GM12878 (cell line): Measurements from ENCODE around the gene AAMP. TPM values are rescaled to one million over a fixed set of nuclear protein-coding genes. Genes with fewer than 3 reads are reported as not detected.

Source experiments
- ASH2L ChIP-seq: fragments of 300-600, 200-600 bp; sonication (generic); IDR thresholded peaks from 2 replicates; pipeline ENCODE4 v1.6.1; 2017; ENCODE audit warnings: low read depth, mild to moderate bottlenecking, borderline replicate concordance
- BCL11A ChIP-seq: IDR thresholded peaks from 2 replicates; pipeline ENCODE4 v1.6.1; 2011; ENCODE audit warnings: low read depth, low read length
- BHLHE40 ChIP-seq, 2 experiments: fragments of 450-650 bp in 1 of 2; IDR thresholded peaks; 2 replicates each; pipeline ENCODE4 v1.6.1; 2011 to 2017; ENCODE audit warnings: low read depth in 2 of 2, borderline replicate concordance in 1 of 2, improper control_type of control experiment in 1 of 2, low read length in 1 of 2, mild to moderate bottlenecking in 1 of 2
- BRCA1 ChIP-seq: IDR thresholded peaks from 2 replicates; pipeline ENCODE4 v1.6.1; 2011; ENCODE audit warnings: low read depth, low read length, improper control_type of control experiment
- CEBPB ChIP-seq, 2 experiments: fragments of 150-350 bp in 1 of 2; IDR thresholded peaks; 2 replicates each; pipeline ENCODE4 v1.6.1; 2012 to 2014; ENCODE audit warnings: low read depth in 2 of 2, low read length in 2 of 2, borderline replicate concordance in 1 of 2, inconsistent platforms in 1 of 2
- CHD4 ChIP-seq: fragments of 200-600 bp; sonication (generic); IDR thresholded peaks from 2 replicates; pipeline ENCODE4 v1.6.1; 2016; ENCODE audit warnings: mild to moderate bottlenecking
- EED ChIP-seq: sonication (generic); IDR thresholded peaks from 2 replicates; pipeline ENCODE4 v1.6.1; 2016; ENCODE audit warnings: antibody characterized with exemption, low read depth
- EGR1 ChIP-seq, 2 experiments: IDR thresholded peaks; 1 replicate in 1 of 2; 2 replicates in 1 of 2; pipeline ENCODE4 v1.6.1; 2011 to 2012; ENCODE audit warnings: low read depth in 2 of 2, low read length in 2 of 2, borderline replicate concordance in 1 of 2, mild to moderate bottlenecking in 1 of 2, moderate library complexity in 1 of 2
- HDGF ChIP-seq: fragments of 450-650 bp; IDR thresholded peaks from 2 replicates; pipeline ENCODE4 v1.6.1; 2016; ENCODE audit warnings: antibody characterized with exemption
- NR2F1 ChIP-seq: fragments of 450-650 bp; conservative IDR thresholded peaks from 2 replicates; pipeline ENCODE4 v1.6.1; 2017; ENCODE audit warnings: mild to moderate bottlenecking
- POU2F2 ChIP-seq: IDR thresholded peaks from 3 replicates; pipeline ENCODE4 v1.6.1; 2011; ENCODE audit warnings: low read depth, mild to moderate bottlenecking, low read length, borderline replicate concordance
- RAD51 ChIP-seq: fragments of 450-650 bp; IDR thresholded peaks from 2 replicates; pipeline ENCODE4 v1.6.1; 2016; ENCODE audit warnings: moderate library complexity, mild to moderate bottlenecking, inconsistent platforms
- RB1 ChIP-seq: fragments of 450-650 bp; formaldehyde crosslinking; IDR thresholded peaks from 2 replicates; pipeline ENCODE4 v1.6.1; 2017; ENCODE audit warnings: mild to moderate bottlenecking, borderline replicate concordance
- RUNX3 ChIP-seq: IDR thresholded peaks from 2 replicates; pipeline ENCODE4 v1.6.1; 2012; ENCODE audit warnings: low read length, inconsistent platforms
- SIX5 ChIP-seq: IDR thresholded peaks from 2 replicates; pipeline ENCODE4 v1.6.1; 2011; ENCODE audit warnings: mild to moderate bottlenecking, low read depth, low read length, moderate library complexity; ENCODE audit not compliant: severe bottlenecking
- SMC3 ChIP-seq: IDR thresholded peaks from 2 replicates; pipeline ENCODE4 v1.6.1; 2011; ENCODE audit warnings: low read length, improper control_type of control experiment, borderline replicate concordance
- STAT1 ChIP-seq: fragments of 450-650 bp; conservative IDR thresholded peaks from 2 replicates; pipeline ENCODE4 v1.6.1; 2014; ENCODE audit warnings: antibody characterized with exemption, mild to moderate bottlenecking
- TARDBP ChIP-seq: IDR thresholded peaks from 2 replicates; pipeline ENCODE4 v1.6.1; 2016; ENCODE audit warnings: borderline replicate concordance
- TCF7 ChIP-seq: IDR thresholded peaks from 2 replicates; pipeline ENCODE4 v1.6.1; 2014; ENCODE audit warnings: antibody characterized with exemption, borderline replicate concordance
- YY1 ChIP-seq: IDR thresholded peaks from 2 replicates; pipeline ENCODE4 v1.6.1; 2011; ENCODE audit warnings: low read depth, mild to moderate bottlenecking, low read length
- polyA plus RNA-seq, 11 experiments: library from polyadenylated mRNA; depleted of rRNA in 4 of 11; unstranded in 6 of 11; stranded (reverse) in 5 of 11; fragments of >200 nt; fragmentation: Nextera tagmentation in 4 of 11; fragmentation: Illumina TruSeq in 1 of 11; extraction: Ambion mirVana in 4 of 11; extraction: Trizol in 1 of 11; gene quantifications; 1 replicate in 1 of 11; 2 replicates in 10 of 11; pipeline versions ENCODE4 v1.2.1 to v1.2.3, GENCODE V29; 2011 to 2016; ENCODE audit warnings: inconsistent platforms in 2 of 11, missing spikeins in 2 of 11, low read depth in 1 of 11
- total RNA-seq, 4 experiments: library from RNA; depleted of rRNA in 3 of 4; stranded (reverse); fragments of >200 nt in 3 of 4; fragmentation: Illumina TruSeq in 1 of 4; extraction: Trizol in 1 of 4; gene quantifications; 2 replicates each; pipeline versions ENCODE4 v1.2.1 to v1.2.3, GENCODE V29; 2013 to 2021
- TF ChIP-seq, protein P1 (sequence below): fragments of 450-650 bp; IDR thresholded peaks from 2 replicates; pipeline ENCODE4 v1.6.1; 2016; ENCODE audit warnings: mild to moderate bottlenecking, moderate library complexity, borderline replicate concordance
- TF ChIP-seq, protein P2 (sequence below): fragments of 450-650 bp; IDR thresholded peaks from 2 replicates; pipeline ENCODE4 v1.6.1; 2016; ENCODE audit warnings: mild to moderate bottlenecking
- TF ChIP-seq, protein P3 (sequence below): IDR thresholded peaks from 2 replicates; pipeline ENCODE4 v1.6.1; 2012; ENCODE audit warnings: low read depth, low read length, improper control_type of control experiment
- TF ChIP-seq, protein P4 (sequence below): fragments of 450-650 bp; IDR thresholded peaks from 2 replicates; pipeline ENCODE4 v1.6.1; 2017; ENCODE audit warnings: mild to moderate bottlenecking, low read depth, inconsistent platforms; ENCODE audit not compliant: poor library complexity, severe bottlenecking

AAMP gene
- total and polyA plus RNA-seq, 10 of the 15 experiments (the other 5 are each of a cell fraction or from before 2014, with no cell fraction given), result 4.4 to 140 (median 81.9) TPM

DNA sequence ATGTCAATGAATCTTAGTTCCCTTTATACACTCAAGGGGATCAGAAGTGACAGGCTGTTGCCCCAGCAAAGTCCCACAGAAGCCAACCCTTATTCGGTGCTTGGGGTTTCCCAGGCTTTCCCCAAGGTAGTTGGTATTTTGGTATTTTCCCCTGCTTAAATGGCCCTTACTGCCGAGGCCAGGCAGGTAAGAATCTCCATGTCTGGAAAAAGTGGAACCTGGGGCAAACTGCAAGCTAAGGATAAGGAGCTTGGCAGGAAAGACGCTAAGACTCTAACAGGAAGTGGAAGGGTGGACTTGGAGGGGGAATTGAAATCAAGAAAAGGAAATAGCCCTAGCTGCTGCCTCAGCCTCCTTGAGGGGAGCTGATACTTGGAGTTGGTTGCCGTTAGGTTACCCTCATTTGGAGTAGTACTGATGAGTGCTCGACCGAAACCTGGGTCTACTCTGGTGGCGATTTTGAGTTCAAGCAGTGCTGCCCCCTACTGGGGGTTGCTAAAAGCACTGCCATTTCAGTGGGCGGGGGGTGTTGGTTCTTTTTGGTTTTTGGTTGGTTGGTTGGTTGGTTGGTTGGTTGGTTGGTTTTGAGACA lies 12.5 kb downstream of the AAMP start (continued):
- TF ChIP-seq, protein P1, sequence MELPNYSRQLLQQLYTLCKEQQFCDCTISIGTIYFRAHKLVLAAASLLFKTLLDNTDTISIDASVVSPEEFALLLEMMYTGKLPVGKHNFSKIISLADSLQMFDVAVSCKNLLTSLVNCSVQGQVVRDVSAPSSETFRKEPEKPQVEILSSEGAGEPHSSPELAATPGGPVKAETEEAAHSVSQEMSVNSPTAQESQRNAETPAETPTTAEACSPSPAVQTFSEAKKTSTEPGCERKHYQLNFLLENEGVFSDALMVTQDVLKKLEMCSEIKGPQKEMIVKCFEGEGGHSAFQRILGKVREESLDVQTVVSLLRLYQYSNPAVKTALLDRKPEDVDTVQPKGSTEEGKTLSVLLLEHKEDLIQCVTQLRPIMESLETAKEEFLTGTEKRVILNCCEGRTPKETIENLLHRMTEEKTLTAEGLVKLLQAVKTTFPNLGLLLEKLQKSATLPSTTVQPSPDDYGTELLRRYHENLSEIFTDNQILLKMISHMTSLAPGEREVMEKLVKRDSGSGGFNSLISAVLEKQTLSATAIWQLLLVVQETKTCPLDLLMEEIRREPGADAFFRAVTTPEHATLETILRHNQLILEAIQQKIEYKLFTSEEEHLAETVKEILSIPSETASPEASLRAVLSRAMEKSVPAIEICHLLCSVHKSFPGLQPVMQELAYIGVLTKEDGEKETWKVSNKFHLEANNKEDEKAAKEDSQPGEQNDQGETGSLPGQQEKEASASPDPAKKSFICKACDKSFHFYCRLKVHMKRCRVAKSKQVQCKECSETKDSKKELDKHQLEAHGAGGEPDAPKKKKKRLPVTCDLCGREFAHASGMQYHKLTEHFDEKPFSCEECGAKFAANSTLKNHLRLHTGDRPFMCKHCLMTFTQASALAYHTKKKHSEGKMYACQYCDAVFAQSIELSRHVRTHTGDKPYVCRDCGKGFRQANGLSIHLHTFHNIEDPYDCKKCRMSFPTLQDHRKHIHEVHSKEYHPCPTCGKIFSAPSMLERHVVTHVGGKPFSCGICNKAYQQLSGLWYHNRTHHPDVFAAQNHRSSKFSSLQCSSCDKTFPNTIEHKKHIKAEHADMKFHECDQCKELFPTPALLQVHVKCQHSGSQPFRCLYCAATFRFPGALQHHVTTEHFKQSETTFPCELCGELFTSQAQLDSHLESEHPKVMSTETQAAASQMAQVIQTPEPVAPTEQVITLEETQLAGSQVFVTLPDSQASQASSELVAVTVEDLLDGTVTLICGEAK, result no peak
- TF ChIP-seq ASH2L (no peak), BCL11A (no peak), BRCA1 (no peak), NR2F1 (no peak), CEBPB (IDR thresholded peaks at IDR 0.05; ENCODE audit: borderline replicate concordance in 1 of 2, low read depth in 2 of 2, low read length in 2 of 2) (no peak), STAT1 (no peak), CHD4 (no peak), YY1 (peak; percentile 61; the same call in 1 of the 2 replicates), POU2F2 (no peak), RAD51 (no peak), TCF7 (no peak), EGR1 (IDR thresholded peaks at IDR 0.05; ENCODE audit: borderline replicate concordance in 1 of 2, low read depth in 2 of 2, low read length in 2 of 2) (no peak), SMC3 (peak; percentile 45; the same call in 1 of the 2 replicates), HDGF (0 out of 2 replicates have a peak, but pooled peaks have one; percentile 46), TARDBP (no peak), RB1 (0 out of 2 replicates have a peak, but pooled peaks have one; percentile 58), RUNX3 (peak; percentile 31; the same call in 1 of the 2 replicates), BHLHE40 (IDR thresholded peaks at IDR 0.05; ENCODE audit: borderline replicate concordance in 1 of 2, low read depth in 2 of 2, low read length in 1 of 2) (no peak), SIX5 (no peak), EED (peak; percentile 50; the same call in 1 of the 2 replicates)
- TF ChIP-seq, protein P2, sequence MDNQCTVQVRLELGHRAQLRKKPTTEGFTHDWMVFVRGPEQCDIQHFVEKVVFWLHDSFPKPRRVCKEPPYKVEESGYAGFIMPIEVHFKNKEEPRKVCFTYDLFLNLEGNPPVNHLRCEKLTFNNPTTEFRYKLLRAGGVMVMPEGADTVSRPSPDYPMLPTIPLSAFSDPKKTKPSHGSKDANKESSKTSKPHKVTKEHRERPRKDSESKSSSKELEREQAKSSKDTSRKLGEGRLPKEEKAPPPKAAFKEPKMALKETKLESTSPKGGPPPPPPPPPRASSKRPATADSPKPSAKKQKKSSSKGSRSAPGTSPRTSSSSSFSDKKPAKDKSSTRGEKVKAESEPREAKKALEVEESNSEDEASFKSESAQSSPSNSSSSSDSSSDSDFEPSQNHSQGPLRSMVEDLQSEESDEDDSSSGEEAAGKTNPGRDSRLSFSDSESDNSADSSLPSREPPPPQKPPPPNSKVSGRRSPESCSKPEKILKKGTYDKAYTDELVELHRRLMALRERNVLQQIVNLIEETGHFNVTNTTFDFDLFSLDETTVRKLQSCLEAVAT, result peak; percentile 21; the same call in 1 of the 2 replicates
- TF ChIP-seq, protein P3, sequence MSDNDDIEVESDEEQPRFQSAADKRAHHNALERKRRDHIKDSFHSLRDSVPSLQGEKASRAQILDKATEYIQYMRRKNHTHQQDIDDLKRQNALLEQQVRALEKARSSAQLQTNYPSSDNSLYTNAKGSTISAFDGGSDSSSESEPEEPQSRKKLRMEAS, result no peak
- TF ChIP-seq, protein P4, sequence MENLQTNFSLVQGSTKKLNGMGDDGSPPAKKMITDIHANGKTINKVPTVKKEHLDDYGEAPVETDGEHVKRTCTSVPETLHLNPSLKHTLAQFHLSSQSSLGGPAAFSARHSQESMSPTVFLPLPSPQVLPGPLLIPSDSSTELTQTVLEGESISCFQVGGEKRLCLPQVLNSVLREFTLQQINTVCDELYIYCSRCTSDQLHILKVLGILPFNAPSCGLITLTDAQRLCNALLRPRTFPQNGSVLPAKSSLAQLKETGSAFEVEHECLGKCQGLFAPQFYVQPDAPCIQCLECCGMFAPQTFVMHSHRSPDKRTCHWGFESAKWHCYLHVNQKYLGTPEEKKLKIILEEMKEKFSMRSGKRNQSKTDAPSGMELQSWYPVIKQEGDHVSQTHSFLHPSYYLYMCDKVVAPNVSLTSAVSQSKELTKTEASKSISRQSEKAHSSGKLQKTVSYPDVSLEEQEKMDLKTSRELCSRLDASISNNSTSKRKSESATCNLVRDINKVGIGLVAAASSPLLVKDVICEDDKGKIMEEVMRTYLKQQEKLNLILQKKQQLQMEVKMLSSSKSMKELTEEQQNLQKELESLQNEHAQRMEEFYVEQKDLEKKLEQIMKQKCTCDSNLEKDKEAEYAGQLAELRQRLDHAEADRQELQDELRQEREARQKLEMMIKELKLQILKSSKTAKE, result no peak
